SK-N-SH (cell line): ENCODE data around the gene ANKS1B. TPM values are rescaled to one million over a fixed set of nuclear protein-coding genes. Genes with fewer than 3 reads are reported as not detected.

Experiments
- CTCF ChIA-PET: fragments of 300-600, 350-600 bp; formaldehyde crosslinking; extraction: SDS; loops from one replicate; lab custom pipeline; 2021; lab: Yijun Ruan, JAX
- POLR2A ChIA-PET: fragments of 350-600 bp; sonication (Branson Sonifier 250); formaldehyde crosslinking; extraction: SDS; loops from one replicate; lab custom pipeline; 2020; ENCODE audit warnings: antibody characterized with exemption, inconsistent platforms; lab: Yijun Ruan, JAX
- DNase-seq: peaks from one replicate; pipeline ENCODE4 v3.0.0; 2012
- H2AFZ ChIP-seq: fragments of 200-600 bp; sonication (generic); 2 replicates; pipeline ENCODE4 v1.8.1; 2016; ENCODE audit warnings: antibody characterized with exemption, mild to moderate bottlenecking, low read depth
- H3F3A ChIP-seq: fragments of 200-600 bp; sonication (generic); replicated peaks from 2 replicates; pipeline ENCODE3; 2016; ENCODE audit warnings: antibody characterized with exemption, mild to moderate bottlenecking; ENCODE audit not compliant: insufficient read depth
- H3K27ac ChIP-seq, 2 experiments: fragments of 200-500 bp in 1 of 2; fragments of 200-600 bp in 1 of 2; sonication (Bioruptor generic) in 1 of 2; sonication (generic), shearing (Covaris generic) in 1 of 2; 2 replicates each; pipeline versions ENCODE4 v1.5.1 to v1.6.1; 2014 to 2016; ENCODE audit warnings: low read depth in 2 of 2, inconsistent platforms in 1 of 2, low read length in 1 of 2, mild to moderate bottlenecking in 1 of 2, mixed read lengths in 1 of 2
- H3K27me3 ChIP-seq: fragments of 200-600 bp; sonication (generic), shearing (Covaris generic); 2 replicates; pipeline ENCODE4 v1.6.1; 2016; ENCODE audit warnings: mixed run types; ENCODE audit not compliant: insufficient read depth
- H3K36me3 ChIP-seq, 2 experiments: fragments of 200-500 bp in 1 of 2; fragments of 200-600 bp in 1 of 2; sonication (Bioruptor generic) in 1 of 2; sonication (generic) in 1 of 2; replicated peaks in 1 of 2; 2 replicates each; pipeline versions ENCODE3 to v1.5.1; 2014 to 2016; ENCODE audit warnings: low read length in 1 of 2, mild to moderate bottlenecking in 1 of 2; ENCODE audit not compliant: insufficient read depth in 2 of 2, control insufficient read depth in 1 of 2
- H3K4me1 ChIP-seq, 2 experiments: fragments of 200-500 bp in 1 of 2; fragments of 200-600 bp in 1 of 2; sonication (Bioruptor generic) in 1 of 2; sonication (generic), shearing (Covaris generic) in 1 of 2; 2 replicates each; pipeline versions ENCODE4 v1.5.1 to v1.6.1; 2014 to 2016; ENCODE audit warnings: low read depth in 1 of 2, low read length in 1 of 2, mixed run types in 1 of 2; ENCODE audit not compliant: insufficient read depth in 2 of 2, control insufficient read depth in 1 of 2
- H3K4me2 ChIP-seq: fragments of 200-600 bp; sonication (generic), shearing (Covaris generic); 2 replicates; pipeline ENCODE4 v1.6.1; 2017; ENCODE audit warnings: mixed run types
- H3K4me3 ChIP-seq, 2 experiments: fragments of 200-500 bp in 1 of 2; fragments of 200-600 bp in 1 of 2; sonication (Bioruptor generic) in 1 of 2; sonication (generic), shearing (Covaris generic) in 1 of 2; 2 replicates each; pipeline versions ENCODE4 v1.5.1 to v1.8.1; 2014 to 2016; ENCODE audit warnings: low read depth in 2 of 2, inconsistent platforms in 1 of 2, low read length in 1 of 2, mild to moderate bottlenecking in 1 of 2, mixed read lengths in 1 of 2, moderate library complexity in 1 of 2
- H3K79me2 ChIP-seq: fragments of 200-600 bp; sonication (generic); 2 replicates; pipeline ENCODE4 v1.8.1; 2017; ENCODE audit warnings: mild to moderate bottlenecking; ENCODE audit not compliant: insufficient read depth
- H3K9ac ChIP-seq: fragments of 200-600 bp; sonication (generic); 2 replicates; pipeline ENCODE4 v1.6.1; 2017; ENCODE audit warnings: mixed run types
- H3K9me2 ChIP-seq: fragments of 200-600 bp; sonication (generic); 2 replicates; pipeline ENCODE4 v1.6.1; 2017; ENCODE audit warnings: mixed run types
- H3K9me3 ChIP-seq: fragments of 200-600 bp; sonication (generic); 2 replicates; pipeline ENCODE4 v1.6.1; 2017; ENCODE audit warnings: mixed run types, mild to moderate bottlenecking, moderate library complexity
- H4K20me1 ChIP-seq: fragments of 200-600 bp; sonication (generic); 2 replicates; pipeline ENCODE4 v1.6.1; 2017; ENCODE audit warnings: mild to moderate bottlenecking, mixed run types; ENCODE audit not compliant: insufficient read depth
- ELF1 ChIP-seq: IDR thresholded peaks from 2 replicates; pipeline ENCODE4 v1.4.0; 2012
- IRF3 ChIP-seq: fragments of 150-350 bp; IDR thresholded peaks from 2 replicates; pipeline ENCODE4 v1.6.1; 2016; ENCODE audit warnings: mild to moderate bottlenecking, low read depth, low read length
- JUND ChIP-seq: IDR thresholded peaks from 2 replicates; pipeline ENCODE4 v1.4.0; 2012
- MEF2A ChIP-seq: IDR thresholded peaks from 2 replicates; pipeline ENCODE4 v1.4.0; 2012; ENCODE audit warnings: low read depth, borderline replicate concordance
- PBX3 ChIP-seq: IDR thresholded peaks from 2 replicates; pipeline ENCODE4; 2012
- RXRA ChIP-seq: IDR thresholded peaks from 2 replicates; pipeline ENCODE4 v1.4.0; 2012; ENCODE audit warnings: low read depth, mild to moderate bottlenecking, borderline replicate concordance
- SIN3A ChIP-seq: IDR thresholded peaks from 2 replicates; pipeline ENCODE4 v1.6.1; 2012; ENCODE audit warnings: low read depth, mild to moderate bottlenecking, low read length, moderate library complexity, borderline replicate concordance
- TCF12 ChIP-seq: IDR thresholded peaks from 2 replicates; pipeline ENCODE4 v1.4.0; 2012
- YY1 ChIP-seq: IDR thresholded peaks from 2 replicates; pipeline ENCODE4 v1.4.0; 2012; ENCODE audit warnings: low read depth, mild to moderate bottlenecking
- WGBS: methylation state at CpG from one replicate; pipeline ENCODE4 v1.1.6; 2017; ENCODE audit warnings: low lambda C conversion rate; 5-methylcytosine and 5-hydroxymethylcytosine counted together
- polyA plus RNA-seq, 3 experiments: library from polyadenylated mRNA; depleted of rRNA; stranded (reverse); fragments of >200 nt; gene quantifications; 2 replicates each; pipeline ENCODE4 v1.2.3, GENCODE V29; 2012
- TF ChIP-seq, protein P1 (sequence below): fragments of 200-600 bp; sonication (generic); IDR thresholded peaks from 2 replicates; pipeline ENCODE4 v1.6.1; 2017; ENCODE audit warnings: antibody characterized with exemption, mild to moderate bottlenecking, moderate library complexity
- TF ChIP-seq, protein P2 (sequence below): IDR thresholded peaks from 2 replicates; pipeline ENCODE4 v1.4.0; 2012; ENCODE audit warnings: low read depth

ANKS1B gene
- polyA plus RNA-seq, 1 of the 3 experiments (the other 2 are of a cell fraction), result 1.8 TPM

- H3K4me1 ChIP-seq, result no peaks in the 10 kb centered on the region
- H4K20me1 ChIP-seq, result no peaks in the 10 kb centered on the region
- TF ChIP-seq SIN3A (no peak), PBX3 (peak; percentile 68), TCF12 (peak; percentile 68), RXRA (no peak), JUND (peak; percentile 36; the same call in 1 of the 2 replicates)
- TF ChIP-seq, all 33 proteins: peak for 3
- Histone ChIP-seq H3K9me3 (no peaks in the 10 kb centered on the region), H3K79me2 (no peaks in the 10 kb centered on the region), H3F3A (no peaks in the 10 kb centered on the region), H2AFZ (no peak overlapping the region), H3K4me2 (no peak overlapping the region), H3K9me2 (no peaks in the 10 kb centered on the region), H3K27me3 (no peaks in the 10 kb centered on the region), H3K9ac (no peak overlapping the region), H3K36me3 (no peaks in the 10 kb centered on the region), H3K4me3 (no peak overlapping the region), H3K27ac (no peak overlapping the region)
- no peak for DNase-seq
- ChIA-PET CTCF (no interaction called here), POLR2A (no interaction called here)
- 5% methylated on average over 1 of the region's 1 CpG for WGBS
Observed at GRCh38 chr12:99736760-99737269, 247.9 kb downstream of the ANKS1B start.

- ChIA-PET POLR2A (no interaction called here), CTCF (no interaction called here)
- TF ChIP-seq YY1 (no peak), SIN3A (no peak), TCF12 (no peak), ELF1 (no peak), PBX3 (no peak), MEF2A (no peak), IRF3 (no peak)
- TF ChIP-seq, protein P1, sequence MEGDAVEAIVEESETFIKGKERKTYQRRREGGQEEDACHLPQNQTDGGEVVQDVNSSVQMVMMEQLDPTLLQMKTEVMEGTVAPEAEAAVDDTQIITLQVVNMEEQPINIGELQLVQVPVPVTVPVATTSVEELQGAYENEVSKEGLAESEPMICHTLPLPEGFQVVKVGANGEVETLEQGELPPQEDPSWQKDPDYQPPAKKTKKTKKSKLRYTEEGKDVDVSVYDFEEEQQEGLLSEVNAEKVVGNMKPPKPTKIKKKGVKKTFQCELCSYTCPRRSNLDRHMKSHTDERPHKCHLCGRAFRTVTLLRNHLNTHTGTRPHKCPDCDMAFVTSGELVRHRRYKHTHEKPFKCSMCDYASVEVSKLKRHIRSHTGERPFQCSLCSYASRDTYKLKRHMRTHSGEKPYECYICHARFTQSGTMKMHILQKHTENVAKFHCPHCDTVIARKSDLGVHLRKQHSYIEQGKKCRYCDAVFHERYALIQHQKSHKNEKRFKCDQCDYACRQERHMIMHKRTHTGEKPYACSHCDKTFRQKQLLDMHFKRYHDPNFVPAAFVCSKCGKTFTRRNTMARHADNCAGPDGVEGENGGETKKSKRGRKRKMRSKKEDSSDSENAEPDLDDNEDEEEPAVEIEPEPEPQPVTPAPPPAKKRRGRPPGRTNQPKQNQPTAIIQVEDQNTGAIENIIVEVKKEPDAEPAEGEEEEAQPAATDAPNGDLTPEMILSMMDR, result no peak
- TF ChIP-seq, protein P2, sequence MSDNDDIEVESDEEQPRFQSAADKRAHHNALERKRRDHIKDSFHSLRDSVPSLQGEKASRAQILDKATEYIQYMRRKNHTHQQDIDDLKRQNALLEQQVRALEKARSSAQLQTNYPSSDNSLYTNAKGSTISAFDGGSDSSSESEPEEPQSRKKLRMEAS, result no peak
- DNase-seq, result no peak
- Histone ChIP-seq H3K9me3 (no peaks in the 10 kb centered on the region), H3K4me1 (no peaks in the 10 kb centered on the region), H4K20me1 (no peaks in the 10 kb centered on the region), H3K9ac (no peak overlapping the region), H2AFZ (no peak overlapping the region), H3F3A (no peaks in the 10 kb centered on the region), H3K27ac (no peak overlapping the region), H3K4me2 (no peak overlapping the region), H3K9me2 (no peaks in the 10 kb centered on the region), H3K27me3 (no peaks in the 10 kb centered on the region), H3K4me3 (no peak overlapping the region), H3K79me2 (no peaks in the 10 kb centered on the region), H3K36me3 (no peaks in the 10 kb centered on the region)
- 65% methylated on average over 1 of the region's 1 CpG for WGBS
Observed at GRCh38 chr12:99732131-99732530, 252.6 kb downstream of the ANKS1B start.
